Liver (tissue), 9 donors: Measurements from ENCODE around the gene LSM4. TPM values are rescaled to one million over a fixed set of nuclear protein-coding genes. Genes with fewer than 3 reads are reported as not detected.

Experiments
- DNase-seq: peaks from one replicate; pipeline ENCODE4 v3.0.0-alpha.2; 2017; ENCODE audit warnings: low spot score
- H3K27ac ChIP-seq, 2 donors: one replicate each; pipeline ENCODE4 v1.7.0; 2013; ENCODE audit warnings: inconsistent platforms in 2 of 2, low read length in 2 of 2, control low read depth in 1 of 2, low read depth in 1 of 2, mild to moderate bottlenecking in 1 of 2
- H3K27me3 ChIP-seq, 4 donors: one replicate each; pipeline versions ENCODE4 v1.6.1 to v1.7.0; 2013; ENCODE audit warnings: low read length in 3 of 4, inconsistent platforms in 1 of 4, mild to moderate bottlenecking in 1 of 4, moderate library complexity in 1 of 4; ENCODE audit not compliant: control insufficient read depth in 4 of 4, insufficient read depth in 4 of 4
- H3K36me3 ChIP-seq, 4 donors: one replicate each; pipeline versions ENCODE4 v1.6.1 to v1.7.0; 2013; ENCODE audit warnings: low read length in 3 of 4, mild to moderate bottlenecking in 3 of 4, low read depth in 1 of 4, moderate library complexity in 1 of 4; ENCODE audit not compliant: control insufficient read depth in 4 of 4, insufficient read depth in 3 of 4
- H3K4me1 ChIP-seq, 4 donors: one replicate each; pipeline versions ENCODE4 v1.6.1 to v1.7.0; 2013; ENCODE audit warnings: low read length in 3 of 4, mild to moderate bottlenecking in 3 of 4, moderate library complexity in 1 of 4; ENCODE audit not compliant: control insufficient read depth in 4 of 4, insufficient read depth in 4 of 4
- H3K4me3 ChIP-seq, 3 donors: one replicate each; pipeline versions ENCODE4 v1.6.1 to v1.7.0; 2013; ENCODE audit warnings: low read length in 3 of 3, control low read depth in 1 of 3, low read depth in 1 of 3, mild to moderate bottlenecking in 1 of 3
- H3K9ac ChIP-seq, 2 donors: one replicate each; pipeline ENCODE4 v1.7.0; 2013; ENCODE audit warnings: low read length in 2 of 2, mild to moderate bottlenecking in 2 of 2, moderate library complexity in 2 of 2, control low read depth in 1 of 2, low read depth in 1 of 2
- H3K9me3 ChIP-seq, 4 donors: one replicate each; pipeline versions ENCODE4 v1.6.1 to v1.7.0; 2013; ENCODE audit warnings: low read length in 3 of 4; ENCODE audit not compliant: control insufficient read depth in 4 of 4
- CTCF ChIP-seq: fragments of 150-350 bp; IDR thresholded peaks from 2 replicates; pipeline ENCODE4 v1.5.1; 2017; ENCODE audit warnings: improper control_type of control experiment, low read depth, low read length; ENCODE audit not compliant: missing input control
- EGR1 ChIP-seq, 2 donors: IDR thresholded peaks; 2 replicates each; pipeline ENCODE4 v1.6.1; 2016 to 2018; ENCODE audit warnings: antibody characterized with exemption in 2 of 2, low read depth in 2 of 2
- FOXA1 ChIP-seq: IDR thresholded peaks from 2 replicates; pipeline ENCODE4 v1.6.1; 2016; ENCODE audit warnings: antibody characterized with exemption
- FOXA2 ChIP-seq: IDR thresholded peaks from 2 replicates; pipeline ENCODE4 v1.6.1; 2016; ENCODE audit warnings: antibody characterized with exemption
- GABPA ChIP-seq, 2 donors: IDR thresholded peaks in 1 of 2; conservative IDR thresholded peaks in 1 of 2; 2 replicates each; pipeline ENCODE4 v1.6.1; 2016; ENCODE audit warnings: antibody characterized with exemption in 2 of 2, mild to moderate bottlenecking in 1 of 2, moderate library complexity in 1 of 2
- HNF4A ChIP-seq, 2 donors: conservative IDR thresholded peaks; 2 replicates each; pipeline ENCODE4 v1.6.1; 2016; ENCODE audit warnings: antibody characterized with exemption in 2 of 2, mild to moderate bottlenecking in 2 of 2
- HNF4G ChIP-seq: IDR thresholded peaks from 2 replicates; pipeline ENCODE4 v1.6.1; 2016; ENCODE audit warnings: antibody characterized with exemption
- JUND ChIP-seq, 2 donors: IDR thresholded peaks; 2 replicates each; pipeline ENCODE4 v1.6.1; 2016; ENCODE audit warnings: antibody characterized with exemption in 2 of 2
- NR2F2 ChIP-seq: IDR thresholded peaks from 2 replicates; pipeline ENCODE4 v1.6.1; 2016; ENCODE audit warnings: antibody characterized with exemption
- RAD21 ChIP-seq, 2 donors: IDR thresholded peaks; 2 replicates each; pipeline ENCODE4 v1.6.1; 2016; ENCODE audit warnings: antibody characterized with exemption in 2 of 2, mild to moderate bottlenecking in 2 of 2
- RXRA ChIP-seq, 2 donors: IDR thresholded peaks; 2 replicates each; pipeline ENCODE4 v1.6.1; 2017 to 2018; ENCODE audit warnings: antibody characterized with exemption in 2 of 2, mild to moderate bottlenecking in 1 of 2
- SP1 ChIP-seq: IDR thresholded peaks from 2 replicates; pipeline ENCODE4 v1.6.1; 2018; ENCODE audit warnings: antibody characterized with exemption, mild to moderate bottlenecking
- TAF1 ChIP-seq: conservative IDR thresholded peaks from 2 replicates; pipeline ENCODE4 v1.6.1; 2016; ENCODE audit warnings: antibody characterized with exemption, mild to moderate bottlenecking
- YY1 ChIP-seq: IDR thresholded peaks from 2 replicates; pipeline ENCODE4 v1.6.1; 2016; ENCODE audit warnings: antibody characterized with exemption, mild to moderate bottlenecking
- WGBS: extraction: QIAGEN DNeasy Blood & Tissue Kit; methylation state at CpG from one replicate; pipeline ENCODE4 v1.1.7; 2013; 5-methylcytosine and 5-hydroxymethylcytosine counted together
- polyA plus RNA-seq, 2 donors: library from polyadenylated mRNA; stranded (reverse) in 1 of 2; unstranded in 1 of 2; fragments of 200-250 nt in 1 of 2; fragments of >200 nt in 1 of 2; fragmentation: Nextera tagmentation in 1 of 2; extraction: Ambion mirVana in 1 of 2; gene quantifications; one replicate each; pipeline versions ENCODE4 v1.2.1 to v1.2.3, GENCODE V29; 2013 to 2015
- total RNA-seq, 2 donors: library from RNA; depleted of rRNA; stranded (reverse); fragments of >200 nt; gene quantifications; one replicate each; pipeline ENCODE4 v1.2.3, GENCODE V29; 2014
- TF ChIP-seq, protein P1 (sequence below): IDR thresholded peaks from 2 replicates; pipeline ENCODE4 v1.6.1; 2016; ENCODE audit warnings: antibody characterized with exemption, mild to moderate bottlenecking
- TF ChIP-seq, protein P2 (sequence below): IDR thresholded peaks from 2 replicates; pipeline ENCODE4 v1.6.1; 2016; ENCODE audit warnings: antibody characterized with exemption
- TF ChIP-seq, protein P3 (sequence below): IDR thresholded peaks from 2 replicates; pipeline ENCODE4 v1.6.1; 2016; ENCODE audit warnings: antibody characterized with exemption
- TF ChIP-seq, protein P4 (sequence below): IDR thresholded peaks from 2 replicates; pipeline ENCODE4 v1.6.1; 2016; ENCODE audit warnings: antibody characterized with exemption
- donor health status: healthy.
- donor health status: healthy.
- donor health status: healthy.
- donor health status: healthy.
- donor health status: healthy.

LSM4 gene
- total and polyA plus RNA-seq, 4 donors, result 42.4 to 100 (median 75.1) TPM

DNA sequence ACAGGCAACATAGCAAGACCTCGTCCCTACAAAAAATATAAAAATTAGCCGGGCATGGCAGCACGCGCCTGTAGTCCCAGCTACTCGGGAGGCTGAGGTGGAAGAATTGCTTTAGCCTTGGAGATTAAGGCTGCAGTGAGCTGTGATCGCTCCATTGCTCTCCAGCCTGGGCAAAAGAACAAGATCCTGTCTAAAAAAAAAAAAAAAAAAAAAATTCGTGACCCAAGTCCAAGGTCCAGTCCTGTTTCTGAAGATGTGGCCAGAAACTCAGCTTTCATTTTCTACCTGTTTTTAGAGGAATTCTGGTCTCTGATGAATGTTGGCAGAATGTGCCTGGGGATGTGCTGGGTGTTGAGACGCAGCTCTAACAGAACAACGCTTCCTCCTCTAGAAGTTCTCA lies 15.7 kb upstream of the LSM4 start:
- H3K36me3 ChIP-seq, result peaks cover 0 to 3% (median 0%) of the 10 kb centered on the region in 4 donors
- H3K27ac ChIP-seq, result peak overlapping the region; percentile 47 to 84
- H3K4me1 ChIP-seq, result peaks cover 4 to 39% (median 20%) of the 10 kb centered on the region in 4 donors
- no peaks in the 10 kb centered on the region for H3K9me3 ChIP-seq
- 48% methylated on average over 9 of the region's 9 CpGs for WGBS
- H3K4me3 ChIP-seq, result no peak overlapping the region
- no peak for TF ChIP-seq NR2F2
- TF ChIP-seq RXRA (IDR thresholded peaks at IDR 0.05), result peak in 1 of 2 donors; percentile 41
- TF ChIP-seq GABPA (IDR thresholded peaks at IDR 0.05 in 1 of 2, conservative IDR thresholded peaks at IDR 0.05 in 1 of 2), result no peak
- TF ChIP-seq JUND (IDR thresholded peaks at IDR 0.05), result peak in 1 of 2 donors; percentile 10
- TF ChIP-seq, protein P1, sequence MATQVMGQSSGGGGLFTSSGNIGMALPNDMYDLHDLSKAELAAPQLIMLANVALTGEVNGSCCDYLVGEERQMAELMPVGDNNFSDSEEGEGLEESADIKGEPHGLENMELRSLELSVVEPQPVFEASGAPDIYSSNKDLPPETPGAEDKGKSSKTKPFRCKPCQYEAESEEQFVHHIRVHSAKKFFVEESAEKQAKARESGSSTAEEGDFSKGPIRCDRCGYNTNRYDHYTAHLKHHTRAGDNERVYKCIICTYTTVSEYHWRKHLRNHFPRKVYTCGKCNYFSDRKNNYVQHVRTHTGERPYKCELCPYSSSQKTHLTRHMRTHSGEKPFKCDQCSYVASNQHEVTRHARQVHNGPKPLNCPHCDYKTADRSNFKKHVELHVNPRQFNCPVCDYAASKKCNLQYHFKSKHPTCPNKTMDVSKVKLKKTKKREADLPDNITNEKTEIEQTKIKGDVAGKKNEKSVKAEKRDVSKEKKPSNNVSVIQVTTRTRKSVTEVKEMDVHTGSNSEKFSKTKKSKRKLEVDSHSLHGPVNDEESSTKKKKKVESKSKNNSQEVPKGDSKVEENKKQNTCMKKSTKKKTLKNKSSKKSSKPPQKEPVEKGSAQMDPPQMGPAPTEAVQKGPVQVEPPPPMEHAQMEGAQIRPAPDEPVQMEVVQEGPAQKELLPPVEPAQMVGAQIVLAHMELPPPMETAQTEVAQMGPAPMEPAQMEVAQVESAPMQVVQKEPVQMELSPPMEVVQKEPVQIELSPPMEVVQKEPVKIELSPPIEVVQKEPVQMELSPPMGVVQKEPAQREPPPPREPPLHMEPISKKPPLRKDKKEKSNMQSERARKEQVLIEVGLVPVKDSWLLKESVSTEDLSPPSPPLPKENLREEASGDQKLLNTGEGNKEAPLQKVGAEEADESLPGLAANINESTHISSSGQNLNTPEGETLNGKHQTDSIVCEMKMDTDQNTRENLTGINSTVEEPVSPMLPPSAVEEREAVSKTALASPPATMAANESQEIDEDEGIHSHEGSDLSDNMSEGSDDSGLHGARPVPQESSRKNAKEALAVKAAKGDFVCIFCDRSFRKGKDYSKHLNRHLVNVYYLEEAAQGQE, result peak; percentile 30
- peak; percentile 76 for TF ChIP-seq SP1
- peak in 1 of 2 donors; percentile 9 for TF ChIP-seq RAD21 (IDR thresholded peaks at IDR 0.05)
- TF ChIP-seq, protein P2, sequence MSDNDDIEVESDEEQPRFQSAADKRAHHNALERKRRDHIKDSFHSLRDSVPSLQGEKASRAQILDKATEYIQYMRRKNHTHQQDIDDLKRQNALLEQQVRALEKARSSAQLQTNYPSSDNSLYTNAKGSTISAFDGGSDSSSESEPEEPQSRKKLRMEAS, result no peak
- no peak for TF ChIP-seq CTCF
- TF ChIP-seq YY1, result peak; percentile 14
- no peak for TF ChIP-seq FOXA1
- TF ChIP-seq HNF4G, result peak; percentile 61
- TF ChIP-seq TAF1, result no peak
- TF ChIP-seq HNF4A (conservative IDR thresholded peaks at IDR 0.05), result peak; percentile 90 to 92
- TF ChIP-seq EGR1 (IDR thresholded peaks at IDR 0.05; ENCODE audit: low read depth in 2 of 2), result no peak
- TF ChIP-seq, protein P3, sequence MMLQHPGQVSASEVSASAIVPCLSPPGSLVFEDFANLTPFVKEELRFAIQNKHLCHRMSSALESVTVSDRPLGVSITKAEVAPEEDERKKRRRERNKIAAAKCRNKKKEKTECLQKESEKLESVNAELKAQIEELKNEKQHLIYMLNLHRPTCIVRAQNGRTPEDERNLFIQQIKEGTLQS, result no peak
- no peaks in the 10 kb centered on the region for H3K27me3 ChIP-seq
- DNase-seq, result no peak
- peak overlapping the region; percentile 12 to 42 for H3K9ac ChIP-seq

GRCh38 chr19:18336121-18336520 lies 13.2 kb upstream of the LSM4 start:
- no peaks in the 10 kb centered on the region for H3K27me3 ChIP-seq
- peaks cover 4 to 26% (median 15%) of the 10 kb centered on the region in 4 donors for H3K4me1 ChIP-seq
- WGBS, result 80% methylated on average over 7 of the region's 7 CpGs
- DNase-seq, result no peak
- H3K36me3 ChIP-seq, result no peaks in the 10 kb centered on the region
- H3K9ac ChIP-seq, result no peak overlapping the region
- no peak overlapping the region for H3K4me3 ChIP-seq
- no peaks in the 10 kb centered on the region for H3K9me3 ChIP-seq
- no peak overlapping the region for H3K27ac ChIP-seq
- TF ChIP-seq, protein P4, sequence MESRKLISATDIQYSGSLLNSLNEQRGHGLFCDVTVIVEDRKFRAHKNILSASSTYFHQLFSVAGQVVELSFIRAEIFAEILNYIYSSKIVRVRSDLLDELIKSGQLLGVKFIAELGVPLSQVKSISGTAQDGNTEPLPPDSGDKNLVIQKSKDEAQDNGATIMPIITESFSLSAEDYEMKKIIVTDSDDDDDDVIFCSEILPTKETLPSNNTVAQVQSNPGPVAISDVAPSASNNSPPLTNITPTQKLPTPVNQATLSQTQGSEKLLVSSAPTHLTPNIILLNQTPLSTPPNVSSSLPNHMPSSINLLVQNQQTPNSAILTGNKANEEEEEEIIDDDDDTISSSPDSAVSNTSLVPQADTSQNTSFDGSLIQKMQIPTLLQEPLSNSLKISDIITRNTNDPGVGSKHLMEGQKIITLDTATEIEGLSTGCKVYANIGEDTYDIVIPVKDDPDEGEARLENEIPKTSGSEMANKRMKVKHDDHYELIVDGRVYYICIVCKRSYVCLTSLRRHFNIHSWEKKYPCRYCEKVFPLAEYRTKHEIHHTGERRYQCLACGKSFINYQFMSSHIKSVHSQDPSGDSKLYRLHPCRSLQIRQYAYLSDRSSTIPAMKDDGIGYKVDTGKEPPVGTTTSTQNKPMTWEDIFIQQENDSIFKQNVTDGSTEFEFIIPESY, result no peak
- TF ChIP-seq EGR1 (IDR thresholded peaks at IDR 0.05; ENCODE audit: low read depth in 2 of 2), result no peak
- TF ChIP-seq SP1, result no peak
- no peak for TF ChIP-seq FOXA2
- no peak for TF ChIP-seq TAF1
- no peak for TF ChIP-seq RAD21 (IDR thresholded peaks at IDR 0.05)
- TF ChIP-seq, protein P3, result no peak
- no peak for TF ChIP-seq YY1
- TF ChIP-seq FOXA1, result no peak
- TF ChIP-seq JUND (IDR thresholded peaks at IDR 0.05), result no peak
- no peak for TF ChIP-seq RXRA (IDR thresholded peaks at IDR 0.05)
- TF ChIP-seq GABPA (IDR thresholded peaks at IDR 0.05 in 1 of 2, conservative IDR thresholded peaks at IDR 0.05 in 1 of 2), result no peak
- no peak for TF ChIP-seq HNF4G
- TF ChIP-seq, protein P2, result no peak
- TF ChIP-seq NR2F2, result no peak
- TF ChIP-seq HNF4A (conservative IDR thresholded peaks at IDR 0.05), result no peak
- TF ChIP-seq, protein P1, result no peak
